ENCODE measurements around the gene LIN28B.

DNA sequence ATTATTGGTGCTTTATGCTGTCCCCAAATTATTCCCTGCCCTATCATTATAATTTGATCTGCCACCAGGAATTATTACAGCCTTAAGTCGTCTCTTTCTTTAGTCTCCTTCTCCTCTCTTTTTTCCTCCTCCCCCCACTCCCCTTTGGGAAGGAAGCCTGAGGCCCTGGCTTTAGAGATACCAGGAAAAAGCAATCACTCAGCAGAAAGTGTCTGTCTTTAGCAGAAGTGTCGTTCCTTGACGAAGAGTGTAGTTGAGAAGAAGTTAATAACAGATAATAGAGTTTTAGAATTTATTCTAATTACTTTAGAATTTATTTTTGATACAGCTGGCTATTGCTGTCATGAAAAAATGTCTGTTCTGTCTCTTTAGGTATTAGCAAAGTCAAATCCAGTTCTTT is 16.5 kb downstream of the LIN28B start:
- TF ChIP-seq, protein P1, sequence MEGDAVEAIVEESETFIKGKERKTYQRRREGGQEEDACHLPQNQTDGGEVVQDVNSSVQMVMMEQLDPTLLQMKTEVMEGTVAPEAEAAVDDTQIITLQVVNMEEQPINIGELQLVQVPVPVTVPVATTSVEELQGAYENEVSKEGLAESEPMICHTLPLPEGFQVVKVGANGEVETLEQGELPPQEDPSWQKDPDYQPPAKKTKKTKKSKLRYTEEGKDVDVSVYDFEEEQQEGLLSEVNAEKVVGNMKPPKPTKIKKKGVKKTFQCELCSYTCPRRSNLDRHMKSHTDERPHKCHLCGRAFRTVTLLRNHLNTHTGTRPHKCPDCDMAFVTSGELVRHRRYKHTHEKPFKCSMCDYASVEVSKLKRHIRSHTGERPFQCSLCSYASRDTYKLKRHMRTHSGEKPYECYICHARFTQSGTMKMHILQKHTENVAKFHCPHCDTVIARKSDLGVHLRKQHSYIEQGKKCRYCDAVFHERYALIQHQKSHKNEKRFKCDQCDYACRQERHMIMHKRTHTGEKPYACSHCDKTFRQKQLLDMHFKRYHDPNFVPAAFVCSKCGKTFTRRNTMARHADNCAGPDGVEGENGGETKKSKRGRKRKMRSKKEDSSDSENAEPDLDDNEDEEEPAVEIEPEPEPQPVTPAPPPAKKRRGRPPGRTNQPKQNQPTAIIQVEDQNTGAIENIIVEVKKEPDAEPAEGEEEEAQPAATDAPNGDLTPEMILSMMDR (IDR thresholded peaks at IDR 0.05), result no peak
- TF ChIP-seq POLR2A (IDR thresholded peaks at IDR 0.05), result no peak

Data from adrenal gland (tissue), 5 donors.